GM18526 (cell line): ENCODE data around the gene C16orf74.

Source experiments
- POLR2A ChIP-seq: IDR thresholded peaks from 3 replicates; pipeline ENCODE4 v1.6.1; 2011; ENCODE audit not compliant: insufficient read length; ENCODE audit errors: extremely low read depth

Gene C16orf74

GRCh38 chr16:85750827-85751697 is at the start of gene C16orf74:
C16orf74 (minus strand) TSS chr16:85751096; CDS start chr16:85735217, 15,879 bp downstream.
- TF ChIP-seq POLR2A: no peak

DNA sequence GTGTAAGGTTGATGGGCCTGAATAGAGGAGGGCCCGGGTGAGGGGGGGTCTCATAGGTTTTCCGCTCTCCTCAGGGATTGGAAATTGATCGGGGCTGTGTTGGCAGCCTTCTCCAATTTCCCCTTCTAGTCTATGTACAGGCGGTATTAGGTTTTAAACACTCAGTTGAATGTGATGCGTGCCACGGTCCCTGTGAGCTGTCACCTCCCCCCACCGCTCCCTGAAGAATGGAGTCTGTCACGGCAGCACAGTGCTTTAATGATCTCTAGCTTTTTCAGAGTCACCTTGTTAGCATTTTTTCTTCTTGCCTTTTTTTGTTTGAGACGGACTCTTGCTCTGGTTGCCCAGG is 49.4 kb upstream of the C16orf74 start:
- TF ChIP-seq POLR2A: no peak

DNA sequence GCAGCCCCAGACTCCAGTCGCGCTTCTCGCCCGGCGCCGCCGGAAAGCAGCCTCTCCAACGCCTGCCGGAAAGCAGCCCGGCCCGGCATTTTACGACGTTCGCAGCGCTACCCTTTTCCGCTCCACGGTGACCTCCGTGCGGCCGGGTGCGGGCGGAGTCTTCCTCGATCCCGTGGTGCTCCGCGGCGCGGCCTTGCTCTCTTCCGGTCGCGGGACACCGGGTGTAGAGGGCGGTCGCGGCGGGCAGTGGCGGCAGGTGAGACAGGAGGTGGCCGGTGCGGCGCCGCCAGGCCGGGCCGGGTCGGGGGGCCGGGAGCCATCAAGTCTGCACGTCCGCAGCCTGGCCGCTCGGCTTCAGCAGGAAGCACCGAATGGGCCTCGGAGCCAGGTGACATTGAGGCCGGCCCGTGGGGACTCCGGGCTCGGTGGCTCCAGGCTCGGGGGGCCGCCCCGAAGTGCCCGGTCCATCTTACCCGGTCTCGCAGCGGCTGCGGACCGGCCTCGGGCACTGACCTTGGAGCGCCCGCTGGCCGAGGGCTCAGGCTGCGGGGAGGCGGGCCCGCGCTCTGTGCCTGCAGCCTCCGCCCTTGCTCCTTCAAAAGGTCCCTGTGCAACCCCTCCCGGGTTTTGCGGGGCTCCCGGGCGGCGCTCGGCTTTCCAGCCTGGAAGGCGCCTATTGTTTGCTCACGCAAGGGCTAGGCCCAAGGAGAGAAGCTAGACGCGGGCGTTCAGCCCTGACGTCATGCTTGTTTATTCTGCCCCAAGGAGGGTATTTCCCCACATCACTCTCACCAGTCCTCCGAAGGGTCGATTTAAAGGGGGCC is 48.8 kb upstream of the C16orf74 start, which contains the start of the genes COX4I1 and EMC8:
Gene COX4I1 (plus strand): TSS at position 199 of the 824 bp plus-strand sequence. CDS start 1,511 bp downstream, outside the sequence.
Gene EMC8 (minus strand): TSS at position 48 of the 824 bp plus-strand sequence. CDS start 249 bp downstream, outside the sequence.
- TF ChIP-seq POLR2A: peak; percentile 93

DNA sequence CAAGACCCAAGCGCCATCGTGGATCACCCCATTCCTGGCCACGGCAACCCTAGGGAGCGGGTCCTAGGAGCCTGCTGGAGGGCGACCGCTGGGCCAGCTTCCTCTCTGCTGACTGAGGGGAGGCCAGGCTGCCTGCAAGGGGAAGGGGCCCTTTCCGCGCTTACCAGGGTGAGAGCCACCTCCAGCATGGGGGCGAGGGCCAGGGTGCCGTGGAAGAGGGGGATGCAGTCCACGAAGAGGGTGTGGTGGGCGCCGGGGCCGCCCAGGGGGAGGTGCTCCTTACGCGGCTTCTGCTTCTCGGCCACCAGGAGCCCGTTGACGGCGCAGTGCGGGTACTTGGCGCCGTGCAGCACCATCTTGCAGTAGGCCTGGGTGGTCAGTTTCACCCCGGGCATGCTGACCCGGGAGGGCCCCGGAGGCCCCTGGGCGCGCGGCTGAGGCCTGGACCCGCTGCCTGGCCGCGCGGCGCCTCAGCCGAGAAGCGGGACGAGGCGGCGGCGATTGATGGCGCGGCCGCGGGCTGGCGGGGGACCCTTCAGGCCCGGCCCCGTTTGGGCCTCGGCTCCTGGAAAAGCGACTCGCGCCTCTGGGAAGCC is 48.1 kb upstream of the C16orf74 start:
- TF ChIP-seq POLR2A: no peak

GRCh38 chr16:85798283-85798776 is 47.4 kb upstream of the C16orf74 start:
- TF ChIP-seq POLR2A: no peak

GRCh38 chr16:85796599-85796998 is 45.7 kb upstream of the C16orf74 start:
- TF ChIP-seq POLR2A: no peak

GRCh38 chr16:85796152-85796551 is 45.3 kb upstream of the C16orf74 start:
- no peak for TF ChIP-seq POLR2A

DNA sequence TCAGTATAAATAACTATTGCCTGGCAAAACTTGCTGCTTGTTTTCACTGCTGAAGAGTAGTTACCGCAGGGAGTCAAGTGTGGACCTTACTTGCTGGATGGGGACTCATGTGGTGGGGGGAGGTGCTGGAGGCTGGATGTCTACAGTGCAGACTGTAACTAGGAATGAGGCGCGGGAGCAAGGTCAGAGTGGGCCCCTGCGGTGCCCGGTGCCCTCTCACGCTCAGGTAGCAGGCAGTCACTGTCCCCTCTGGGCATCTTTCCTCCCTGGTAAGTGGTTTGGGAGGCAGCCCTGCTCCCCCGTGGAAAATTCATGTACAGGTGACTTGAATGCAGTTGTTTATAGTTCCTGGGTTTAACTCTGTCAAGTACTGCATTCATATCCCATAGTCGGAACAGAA is 43.8 kb upstream of the C16orf74 start:
- TF ChIP-seq POLR2A: no peak

DNA sequence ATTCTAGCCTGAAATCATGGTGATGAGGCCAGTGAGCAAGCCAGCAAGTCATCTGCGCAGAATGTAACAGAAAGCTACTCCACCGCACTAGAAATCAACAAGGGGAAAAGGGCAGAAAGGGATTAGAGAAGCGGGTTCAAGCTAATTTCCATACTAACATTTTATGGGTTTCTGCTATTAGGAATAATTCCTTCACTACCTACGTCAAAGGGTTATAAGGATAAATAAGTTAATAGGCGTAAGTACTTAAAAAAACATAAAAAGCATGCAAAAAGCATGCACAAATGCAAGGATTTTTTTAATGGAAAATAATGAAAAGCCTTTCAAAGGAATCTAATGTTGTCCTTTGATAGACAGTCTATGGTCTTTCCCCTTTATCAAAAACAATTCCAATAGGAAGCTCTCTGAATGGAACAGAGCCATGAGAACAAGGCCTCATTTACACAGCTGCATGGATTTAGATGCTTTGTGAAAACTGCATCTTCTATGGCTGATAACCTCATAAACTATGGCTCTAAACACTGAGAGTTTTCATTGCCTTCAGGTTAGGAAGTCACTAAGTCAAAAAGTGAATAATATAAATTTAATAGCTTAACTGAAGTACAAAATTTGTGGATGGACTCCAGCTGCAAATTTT is 42.9 kb upstream of the C16orf74 start:
- no peak for TF ChIP-seq POLR2A

DNA sequence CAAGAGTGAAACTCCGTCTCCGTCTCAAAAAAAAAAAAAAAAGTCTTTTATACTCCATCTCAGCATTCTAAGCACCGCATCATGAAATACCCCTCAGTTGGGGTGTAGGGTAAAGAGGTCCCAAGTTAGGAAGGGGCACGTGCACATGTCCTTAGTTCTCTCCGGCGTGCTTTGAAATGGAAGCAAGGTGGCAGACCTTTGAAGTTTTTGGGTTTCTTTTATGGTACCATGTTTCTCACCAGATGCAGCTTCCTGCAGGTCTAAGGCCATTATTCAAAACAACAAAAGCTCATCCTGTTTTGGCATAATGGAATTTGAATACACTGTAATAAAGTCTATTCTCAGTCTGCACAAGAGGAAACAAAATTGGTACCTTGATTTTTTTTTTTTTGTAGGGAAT is 38.9 kb upstream of the C16orf74 start:
- no peak for TF ChIP-seq POLR2A

GRCh38 chr16:85788819-85789218 is 37.9 kb upstream of the C16orf74 start:
- TF ChIP-seq POLR2A: no peak

DNA sequence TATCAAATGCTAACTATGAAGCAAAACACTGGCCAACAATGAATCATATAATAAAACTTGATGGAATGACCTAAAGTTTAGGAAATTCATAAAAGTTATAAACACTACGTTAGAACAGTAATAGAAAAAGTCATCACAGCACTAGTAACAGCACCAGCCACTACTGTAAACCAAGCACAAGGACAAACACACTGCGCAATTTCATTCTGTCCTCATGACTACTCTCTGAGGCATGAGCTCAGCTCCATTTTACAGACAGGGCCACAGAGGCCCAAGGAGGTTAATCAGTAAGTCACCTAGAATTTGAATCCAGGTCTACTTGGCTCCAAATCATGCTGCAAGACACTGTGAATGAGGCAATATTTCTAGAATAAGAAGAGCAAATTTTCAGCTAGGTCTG is 35.0 kb upstream of the C16orf74 start:
- no peak for TF ChIP-seq POLR2A

DNA sequence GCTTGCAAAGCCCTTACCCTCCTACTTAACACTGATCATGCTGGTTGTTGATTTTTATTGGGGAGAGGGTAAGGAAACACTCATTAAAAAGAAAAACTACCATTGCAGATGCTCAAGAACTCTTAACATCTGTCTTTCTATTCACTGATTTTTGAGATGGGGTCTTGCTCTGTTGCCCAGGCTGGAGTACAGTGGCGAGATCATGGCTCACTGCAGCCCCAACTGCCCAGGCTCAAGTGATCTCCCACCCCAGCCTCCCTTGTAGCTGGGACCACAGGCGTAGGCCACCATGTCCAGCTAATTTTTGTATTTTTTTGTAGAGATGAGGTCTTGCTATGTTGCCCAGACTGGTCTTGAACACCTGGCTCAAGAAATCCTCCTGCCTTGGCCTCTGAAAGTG is 33.9 kb upstream of the C16orf74 start:
- no peak for TF ChIP-seq POLR2A

DNA sequence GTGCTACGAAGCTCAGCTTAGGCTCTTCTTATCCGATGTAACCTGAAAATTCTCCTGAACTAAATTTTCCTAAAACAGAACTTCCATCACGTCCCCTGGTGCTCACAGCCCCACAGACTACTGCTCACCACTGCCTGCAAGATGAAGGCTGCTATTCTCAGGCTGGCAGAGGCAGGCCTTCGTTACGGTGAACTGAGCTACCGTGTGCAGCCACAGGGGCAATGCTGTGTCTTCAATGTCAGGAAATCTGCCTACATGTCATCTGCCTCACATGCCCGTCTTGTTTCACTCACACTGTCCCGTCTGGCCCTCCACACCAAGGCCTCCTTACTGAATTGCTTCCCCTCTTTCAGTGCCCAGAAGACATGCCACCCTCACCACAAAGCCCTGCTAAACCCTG is 32.5 kb upstream of the C16orf74 start:
- TF ChIP-seq POLR2A: no peak

DNA sequence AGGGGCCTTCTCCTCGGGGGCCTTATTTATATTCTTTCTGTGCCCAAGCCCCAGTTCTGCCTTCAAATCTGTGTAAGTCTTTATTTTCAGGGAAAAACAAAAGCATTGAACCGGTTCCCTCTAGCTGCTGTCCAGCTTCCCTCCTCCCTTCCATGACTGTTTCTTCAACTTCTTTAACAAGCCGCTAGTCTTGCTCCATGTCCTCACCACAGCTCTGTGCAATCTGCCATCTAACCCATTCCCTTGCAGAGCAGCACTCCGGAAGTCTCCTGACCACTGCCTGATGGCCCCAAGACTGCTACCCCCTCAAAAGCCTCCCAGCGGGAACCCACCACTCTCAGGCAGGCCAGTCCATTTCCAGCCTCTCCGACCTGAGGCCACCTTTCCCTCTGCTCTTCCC is 31.6 kb upstream of the C16orf74 start:
- no peak for TF ChIP-seq POLR2A
